ENCODE data around the gene SLC17A9.
"Not testable (repeated sequence)": the region's sequence is repeated elsewhere in the genome, so short reads cannot be mapped to it uniquely, and the experiment has no call there.

SLC17A9 gene

DNA sequence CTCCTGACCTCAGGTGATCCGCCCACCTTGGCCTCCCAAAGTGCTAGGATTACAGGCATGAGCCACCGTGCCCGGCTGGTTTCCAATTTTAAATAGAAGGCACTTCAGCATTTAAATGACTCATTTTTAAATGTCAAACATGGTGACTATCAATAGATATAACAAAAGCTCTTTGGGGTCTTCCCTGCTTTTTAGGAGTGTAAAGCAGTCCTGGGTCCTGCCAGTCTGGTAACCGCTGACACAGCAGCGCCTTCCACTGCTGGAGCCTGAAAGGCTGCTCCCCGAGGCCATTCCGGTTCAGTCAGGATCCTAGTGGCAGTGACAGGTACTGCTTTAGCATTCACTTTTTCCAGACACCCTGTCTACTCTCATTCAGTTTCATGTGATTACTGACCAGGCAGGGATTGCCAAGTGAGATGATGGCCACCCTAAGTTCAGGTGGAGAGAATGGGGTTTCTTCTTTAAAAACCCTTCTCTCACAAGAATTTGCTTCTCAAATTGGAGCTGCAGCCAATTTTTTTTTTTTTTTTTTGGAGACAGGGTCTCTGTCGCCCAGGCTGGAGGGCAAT, 31.3 kb upstream of the SLC17A9 start:
- peak; percentile 1 for DNase-seq

DNA sequence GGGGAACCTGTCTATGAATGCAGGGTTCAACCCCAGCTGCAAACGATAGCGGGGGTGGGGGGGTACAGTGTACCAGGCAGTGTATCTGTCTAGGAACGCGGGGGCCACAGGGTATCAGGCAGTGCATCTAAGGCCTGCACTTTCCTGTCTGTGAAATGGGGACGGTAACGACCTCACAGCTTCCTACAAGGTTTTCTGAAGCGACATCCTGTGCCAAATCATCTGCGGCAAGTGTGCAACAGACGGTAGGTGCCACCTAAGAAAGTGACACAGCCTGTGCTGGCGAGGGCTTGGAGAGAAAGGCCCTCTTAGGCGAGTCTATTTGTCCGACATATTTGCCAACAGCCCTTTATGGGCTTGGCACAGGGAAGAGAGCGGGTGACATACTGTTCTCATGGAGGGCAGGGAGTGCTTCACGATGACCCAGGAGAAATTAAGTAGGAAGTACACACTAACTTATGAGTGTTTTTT, 30.0 kb upstream of the SLC17A9 start:
- DNase-seq, result no peak

DNA sequence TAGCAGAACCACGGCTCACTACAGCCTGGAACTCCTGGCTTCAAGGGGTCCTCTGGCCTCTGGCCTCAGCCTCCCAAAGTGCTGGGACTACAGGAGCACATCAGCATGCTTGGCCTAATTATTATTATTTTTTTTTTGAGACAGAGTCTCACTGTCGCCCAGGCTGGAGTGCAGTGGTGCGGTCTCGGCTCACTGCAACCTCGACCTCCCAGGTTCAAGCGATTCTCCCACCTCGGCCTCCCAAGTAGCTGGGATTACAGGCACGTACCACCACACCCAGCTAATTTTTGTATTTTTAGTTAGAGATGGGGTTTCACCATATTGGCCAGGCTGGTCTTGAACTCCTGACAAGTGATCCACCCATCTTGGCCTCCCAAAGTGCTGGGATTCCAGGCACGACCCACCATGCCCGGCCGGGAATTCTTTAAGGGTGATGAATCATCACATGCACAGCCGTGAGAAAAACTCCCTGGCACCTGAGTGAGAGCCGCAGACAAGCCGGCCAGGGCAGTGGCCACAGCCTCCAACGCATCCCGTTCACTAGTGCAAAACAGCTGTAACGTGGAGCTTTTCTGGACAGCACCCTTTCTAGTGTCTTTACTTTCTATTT, 29.3 kb upstream of the SLC17A9 start:
- DNase-seq, result not testable (repeated sequence)

DNA sequence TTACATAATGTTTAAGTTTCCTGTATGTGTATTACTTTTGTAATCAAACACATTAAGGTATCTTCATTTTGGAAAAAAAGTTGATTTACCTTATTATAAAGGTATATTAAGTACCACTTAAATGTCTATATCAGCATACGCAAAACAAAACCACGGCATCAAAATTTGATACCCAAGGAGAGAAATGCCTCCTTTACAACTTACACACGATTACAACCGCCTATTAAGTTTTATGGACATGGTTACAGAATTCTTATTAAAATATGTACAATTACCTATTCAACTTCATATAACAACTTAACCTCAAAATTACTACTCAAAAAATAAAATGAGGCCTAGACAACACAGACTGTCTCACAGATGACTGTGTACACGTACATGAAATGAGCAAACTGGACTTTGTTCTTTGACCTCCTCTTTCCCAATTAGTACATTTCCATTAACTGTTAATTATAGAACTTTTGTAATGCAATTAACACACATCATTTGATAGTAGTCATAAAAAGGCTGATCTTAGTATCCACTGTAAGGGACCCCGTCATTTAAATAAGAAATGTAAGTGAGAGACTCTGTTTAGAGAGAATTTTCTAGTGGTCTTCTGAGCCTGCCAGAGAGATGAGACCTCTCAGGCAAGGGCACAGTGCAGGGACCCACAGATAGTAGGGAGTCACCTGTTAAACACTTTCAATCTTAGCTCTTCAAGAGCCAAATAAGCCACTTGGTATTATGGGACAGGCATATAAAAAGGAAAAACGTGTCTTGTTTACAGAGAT, 28.7 kb upstream of the SLC17A9 start:
- no peak for DNase-seq

DNA sequence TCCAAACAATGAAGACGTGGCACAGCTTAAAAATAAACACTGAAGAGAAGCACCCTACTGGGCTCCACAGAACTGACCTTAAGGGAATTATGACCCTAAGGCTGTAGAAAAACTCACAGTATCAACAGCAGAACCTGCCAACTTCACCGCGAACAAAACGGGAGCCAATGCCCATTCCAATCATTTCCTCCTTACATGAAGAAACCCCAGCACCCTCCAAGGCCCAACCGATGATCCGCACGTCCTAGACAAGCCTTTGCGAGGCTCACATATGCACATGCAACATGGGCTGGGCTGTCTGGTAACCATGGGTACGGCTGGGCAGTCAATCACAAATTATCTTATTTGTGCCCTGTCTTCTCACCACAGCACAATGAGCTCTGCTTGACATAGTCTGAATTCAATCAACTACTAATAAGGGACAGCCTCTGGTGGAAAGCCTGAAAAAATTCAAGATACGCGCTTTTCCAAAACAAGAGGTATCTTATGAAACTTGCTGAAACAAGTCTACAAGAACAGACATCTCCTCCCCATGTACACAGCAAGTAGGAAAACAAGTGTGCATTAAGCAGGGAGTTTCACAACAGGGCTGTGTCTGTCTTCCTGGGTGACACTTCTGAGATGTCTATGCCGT, 27.9 kb upstream of the SLC17A9 start:
- no peak for DNase-seq

DNA sequence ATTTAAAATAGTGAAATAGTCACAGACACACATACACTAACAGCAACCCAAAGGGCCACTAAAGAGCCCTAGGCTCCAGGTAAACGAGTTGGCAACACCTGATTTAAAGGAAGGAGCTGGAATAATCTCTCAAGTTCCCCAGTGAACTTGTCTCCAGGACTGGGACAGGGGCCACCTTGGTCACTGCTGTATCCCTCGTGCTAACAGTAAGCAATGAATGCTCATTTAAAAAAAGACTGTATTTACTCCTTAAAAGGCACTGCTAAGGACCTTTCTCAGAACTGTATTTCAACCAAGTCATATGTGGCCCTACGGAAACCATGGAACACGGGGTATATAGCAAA, 27.5 kb upstream of the SLC17A9 start:
- DNase-seq, result no peak

DNA sequence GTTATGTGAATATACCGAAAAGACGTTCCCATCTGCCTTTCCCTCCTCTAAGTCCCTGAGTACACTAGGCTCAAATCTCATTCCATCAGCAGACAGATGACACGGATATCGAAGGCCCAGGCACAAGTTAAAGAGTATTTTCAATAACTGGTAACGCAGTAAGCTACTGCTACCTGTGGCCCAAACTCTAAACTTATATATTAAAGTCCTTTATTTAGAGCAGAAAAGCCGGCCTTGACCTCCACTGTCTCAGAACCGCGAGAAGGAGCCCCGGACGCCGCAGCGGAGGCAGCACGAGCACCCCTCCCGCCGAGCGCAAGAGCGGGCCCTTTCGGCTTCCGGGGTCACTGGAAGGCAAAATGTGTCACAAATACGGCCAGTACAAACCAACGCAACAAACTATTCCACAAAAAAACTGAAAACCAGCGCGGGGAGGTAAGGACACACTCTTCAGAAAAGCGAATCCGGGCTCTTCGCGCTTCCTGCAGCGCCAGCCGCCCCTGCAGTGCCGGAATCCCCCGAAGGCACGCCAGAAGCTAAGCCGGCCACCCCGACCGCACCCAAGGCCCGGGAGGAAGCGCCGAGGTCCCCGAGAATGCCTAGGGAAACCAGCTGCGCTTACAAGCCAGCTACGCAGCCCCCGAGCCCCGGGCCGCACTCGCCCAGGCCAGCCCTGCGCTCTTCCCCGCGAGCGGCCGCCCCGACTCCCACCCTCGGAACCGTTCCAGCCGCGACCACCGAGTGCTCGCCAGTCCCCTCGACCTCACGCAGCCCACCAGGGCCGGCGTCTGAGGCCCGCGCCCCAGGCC, 26.9 kb upstream of the SLC17A9 start:
- peak; percentile 9 for DNase-seq

DNA sequence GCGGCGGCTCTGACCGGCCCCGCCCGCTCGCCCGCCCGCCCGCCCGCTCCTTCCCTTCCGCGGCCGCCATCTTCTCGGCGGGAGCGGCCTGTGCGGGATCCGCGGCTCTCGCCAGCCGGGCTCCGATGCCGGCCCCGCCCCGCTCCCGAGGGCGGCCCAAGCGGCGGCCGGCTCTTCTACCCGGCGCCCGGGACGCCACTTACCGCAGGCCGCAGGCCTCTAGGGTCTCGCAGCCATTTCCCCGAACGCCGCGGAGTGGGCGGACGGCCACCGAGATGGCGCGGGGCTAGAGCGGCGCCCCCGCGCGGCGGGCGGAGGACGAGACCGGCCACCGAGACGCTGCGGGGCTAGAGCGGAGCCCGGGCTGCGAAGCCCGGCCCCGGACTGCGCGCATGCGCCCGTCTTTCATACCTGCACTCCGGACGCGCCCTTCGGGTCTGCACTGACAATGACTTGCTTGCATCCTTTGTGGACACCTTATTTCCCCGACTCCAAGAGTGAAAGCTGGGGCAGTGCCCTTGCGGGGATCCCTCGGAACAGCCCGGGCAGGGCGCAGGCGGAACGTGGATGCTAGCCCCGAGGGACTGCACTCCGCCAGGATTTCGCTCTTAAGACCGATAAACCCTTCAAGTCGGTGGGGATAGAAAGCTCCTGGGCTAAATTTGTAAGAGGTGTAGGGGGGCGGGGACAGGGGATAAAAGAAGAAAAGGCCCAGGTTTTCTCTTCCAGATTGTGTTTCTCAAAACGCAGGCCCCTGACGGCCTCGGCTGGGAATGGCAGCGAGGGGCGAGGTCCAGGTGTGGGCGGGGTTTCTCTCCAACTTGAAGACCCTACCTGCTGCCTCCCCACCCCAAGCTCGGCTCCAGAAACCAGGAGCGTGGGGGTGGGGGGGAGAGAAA, 26.0 kb upstream of the SLC17A9 start, which contains the start of gene DIDO1:
Gene DIDO1, minus strand, starts transcription at position 277 of the 899 bp plus-strand sequence.
- DNase-seq, result peak; percentile 89

DNA sequence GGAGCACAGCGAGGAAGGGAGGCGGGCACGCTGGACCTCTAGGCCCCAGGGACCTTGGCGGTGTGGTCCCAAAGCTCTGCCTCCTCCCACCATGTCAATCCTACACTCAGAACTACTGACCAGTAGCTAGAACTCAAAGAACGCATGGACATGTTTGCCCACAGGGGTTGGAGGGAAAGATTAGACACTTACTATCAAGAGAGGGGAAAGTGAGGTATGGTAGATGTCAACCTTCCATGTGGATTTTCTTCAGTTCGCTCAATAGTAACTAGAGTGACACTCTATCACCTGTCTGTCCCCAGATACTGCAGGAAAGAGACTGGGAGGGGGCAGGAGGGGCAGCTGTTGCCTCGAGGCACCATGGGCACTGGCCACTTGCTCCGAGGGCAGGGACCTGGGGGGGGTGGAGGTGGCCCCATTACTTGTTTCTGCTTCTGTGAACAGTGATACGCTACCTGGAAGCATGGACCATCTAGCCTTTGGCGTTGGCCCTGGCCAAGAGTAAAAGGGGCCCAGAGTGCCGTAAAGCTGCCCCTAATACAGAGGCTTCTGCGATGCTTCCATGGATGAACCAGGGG, 25.3 kb upstream of the SLC17A9 start:
- no peak for DNase-seq

DNA sequence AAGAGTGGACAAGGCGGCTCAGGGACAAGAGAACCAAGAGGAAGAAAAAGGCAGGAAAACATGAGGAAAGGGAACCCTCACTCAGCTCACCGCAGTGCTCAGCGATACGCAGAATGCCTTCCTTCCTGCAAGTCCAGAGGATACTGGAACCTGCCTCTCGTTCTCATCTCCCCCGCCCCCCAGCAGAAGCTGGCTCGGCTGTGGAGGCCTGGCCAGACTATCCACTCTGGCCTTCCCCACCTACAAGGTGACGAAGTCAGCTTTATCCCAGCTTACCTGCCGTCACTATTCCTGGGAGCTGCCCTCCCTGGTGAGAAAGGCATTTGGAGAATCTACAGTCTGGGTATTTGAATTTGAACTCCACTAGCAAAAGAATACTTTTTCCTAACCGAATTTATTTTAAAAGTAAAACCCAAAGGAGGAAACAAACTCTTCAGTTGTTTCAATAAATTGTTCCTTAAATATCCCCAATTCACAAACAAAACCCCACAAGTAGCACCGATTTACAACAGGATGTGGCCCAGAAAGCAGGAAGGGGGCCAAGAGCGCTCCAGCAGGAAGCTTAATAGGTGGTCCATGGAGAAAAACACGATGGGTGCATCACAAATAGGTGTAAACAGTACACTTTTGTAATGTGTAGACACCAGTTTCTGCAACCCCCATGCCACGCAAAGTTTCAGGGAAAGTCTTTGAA, 24.1 kb upstream of the SLC17A9 start:
- no peak for DNase-seq

DNA sequence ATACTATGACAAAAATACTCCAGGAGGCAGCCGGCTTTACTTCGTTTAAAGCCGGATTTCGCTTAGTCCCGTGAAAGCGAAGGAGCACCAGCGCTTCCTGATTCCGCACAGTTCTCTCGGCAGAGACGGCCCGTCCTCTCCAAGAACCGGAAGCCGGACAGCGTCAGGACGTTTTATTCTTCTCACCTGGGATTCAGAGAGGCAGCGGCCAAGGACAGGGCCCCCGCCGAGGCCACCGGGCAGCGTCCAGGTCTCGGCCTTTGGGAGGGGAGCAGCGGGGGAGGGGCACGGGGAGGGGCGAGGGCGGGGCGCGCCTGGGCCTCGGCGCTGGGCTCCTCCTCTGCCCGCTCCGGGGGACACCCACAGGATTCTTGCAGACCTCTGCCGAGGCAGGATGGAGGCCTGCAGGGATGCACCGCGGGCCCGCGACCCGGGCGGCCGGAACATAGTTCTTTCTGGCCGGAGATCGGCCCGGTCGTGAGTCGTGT, 23.4 kb upstream of the SLC17A9 start:
- no peak for DNase-seq

DNA sequence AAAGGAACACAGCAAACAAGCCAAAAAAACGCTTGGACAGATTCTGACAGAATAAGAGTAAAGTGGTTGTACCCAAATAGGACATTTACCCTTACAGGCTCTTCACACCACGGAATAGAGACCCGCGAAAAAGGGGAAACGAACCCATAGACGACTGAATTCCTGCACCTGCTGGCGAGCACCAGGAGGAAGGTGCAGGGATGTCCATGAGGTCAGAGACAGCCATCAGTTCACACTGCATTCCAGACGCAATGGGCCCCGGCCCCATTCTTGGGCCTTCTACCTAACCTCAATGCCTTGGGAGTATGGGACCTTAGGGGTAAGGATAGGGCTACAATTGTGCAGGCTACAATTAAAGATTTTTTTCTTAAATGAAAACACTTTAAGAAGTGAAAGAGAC, 21.0 kb upstream of the SLC17A9 start:
- DNase-seq, result no peak

DNA sequence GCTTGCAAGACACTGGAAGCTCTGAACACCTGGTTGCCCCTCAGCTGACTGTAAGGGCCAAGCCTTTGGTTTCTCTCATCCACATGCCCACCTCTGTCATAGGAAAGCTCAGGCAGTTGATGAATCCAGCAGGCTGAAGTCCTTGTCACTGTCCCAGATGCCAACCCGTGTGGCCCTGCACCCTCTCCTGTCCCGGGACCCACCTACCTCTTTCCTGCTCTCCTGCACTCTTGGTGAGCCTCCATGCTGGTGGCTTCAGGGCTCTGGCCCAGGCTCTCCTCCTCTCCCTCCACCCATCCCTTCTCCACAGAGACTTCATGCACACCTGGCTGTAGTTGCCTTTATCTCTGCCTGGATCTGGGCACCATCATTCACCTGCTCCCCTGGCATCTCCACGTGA, 18.5 kb upstream of the SLC17A9 start:
- DNase-seq, result no peak

DNA sequence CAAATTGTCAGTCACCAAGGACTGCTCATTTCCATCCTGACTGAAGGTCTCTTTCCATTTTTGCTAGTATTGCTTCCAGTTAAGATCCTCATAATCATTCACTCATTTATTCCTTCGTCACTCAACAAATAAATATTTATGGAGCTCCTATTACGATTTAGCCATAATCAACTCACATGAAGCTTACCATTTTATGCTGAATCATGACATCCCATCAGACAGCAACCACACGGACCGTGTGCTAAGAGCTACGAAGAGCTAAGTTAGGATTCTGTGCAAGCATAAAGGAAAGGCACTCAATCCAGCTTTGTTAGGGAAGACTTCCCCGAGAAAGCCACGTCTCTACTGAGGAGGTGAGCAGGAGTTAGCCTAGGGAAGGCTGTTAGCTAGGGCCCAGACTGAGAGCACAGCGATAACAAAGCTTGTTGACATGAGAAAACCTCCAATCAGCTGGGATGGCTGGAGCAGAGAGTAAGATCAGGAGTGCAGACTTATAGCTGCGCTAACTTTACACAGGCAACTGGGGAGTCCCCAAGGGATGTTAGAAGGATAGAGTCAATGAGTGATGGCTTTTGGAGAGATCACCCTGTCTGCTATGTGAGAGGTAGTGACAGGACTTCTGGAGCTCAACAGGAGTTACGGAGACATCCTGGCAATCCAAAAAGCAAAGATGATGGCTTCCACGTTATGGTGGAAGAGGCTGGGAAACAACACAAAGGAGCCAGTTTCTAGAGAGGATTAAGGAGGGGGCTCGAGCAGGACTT, 17.1 kb upstream of the SLC17A9 start:
- no peak for DNase-seq

DNA sequence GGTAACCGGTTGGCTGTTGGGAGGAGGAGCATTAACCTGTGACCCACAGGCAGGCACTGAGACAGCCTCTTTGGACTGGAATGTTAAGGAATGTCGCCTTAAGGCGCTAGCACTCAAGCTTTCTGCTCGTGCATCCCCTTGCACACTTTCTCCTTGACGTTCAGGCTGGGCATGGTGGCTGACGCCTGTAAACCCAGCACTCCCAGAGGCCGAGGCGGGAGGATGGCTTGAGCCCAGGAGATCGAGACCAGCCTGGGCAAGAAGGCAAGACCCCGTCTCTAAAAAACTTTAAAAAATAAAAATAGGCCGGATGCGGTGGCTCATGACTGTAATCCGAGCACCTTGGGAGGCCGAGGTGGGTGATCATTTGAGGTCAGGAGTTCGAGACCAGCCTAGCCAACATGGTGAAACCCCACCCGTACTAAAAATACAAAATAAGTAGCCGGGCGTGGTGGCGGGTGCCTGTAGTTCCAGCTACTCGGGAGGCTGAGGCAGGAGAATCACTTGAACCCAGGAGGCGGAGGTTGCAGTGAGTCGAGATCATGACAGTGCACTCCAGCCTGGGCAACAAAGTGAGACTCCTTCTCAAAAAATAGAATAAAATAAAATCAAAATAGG, 16.4 kb upstream of the SLC17A9 start:
- no peak for DNase-seq

DNA sequence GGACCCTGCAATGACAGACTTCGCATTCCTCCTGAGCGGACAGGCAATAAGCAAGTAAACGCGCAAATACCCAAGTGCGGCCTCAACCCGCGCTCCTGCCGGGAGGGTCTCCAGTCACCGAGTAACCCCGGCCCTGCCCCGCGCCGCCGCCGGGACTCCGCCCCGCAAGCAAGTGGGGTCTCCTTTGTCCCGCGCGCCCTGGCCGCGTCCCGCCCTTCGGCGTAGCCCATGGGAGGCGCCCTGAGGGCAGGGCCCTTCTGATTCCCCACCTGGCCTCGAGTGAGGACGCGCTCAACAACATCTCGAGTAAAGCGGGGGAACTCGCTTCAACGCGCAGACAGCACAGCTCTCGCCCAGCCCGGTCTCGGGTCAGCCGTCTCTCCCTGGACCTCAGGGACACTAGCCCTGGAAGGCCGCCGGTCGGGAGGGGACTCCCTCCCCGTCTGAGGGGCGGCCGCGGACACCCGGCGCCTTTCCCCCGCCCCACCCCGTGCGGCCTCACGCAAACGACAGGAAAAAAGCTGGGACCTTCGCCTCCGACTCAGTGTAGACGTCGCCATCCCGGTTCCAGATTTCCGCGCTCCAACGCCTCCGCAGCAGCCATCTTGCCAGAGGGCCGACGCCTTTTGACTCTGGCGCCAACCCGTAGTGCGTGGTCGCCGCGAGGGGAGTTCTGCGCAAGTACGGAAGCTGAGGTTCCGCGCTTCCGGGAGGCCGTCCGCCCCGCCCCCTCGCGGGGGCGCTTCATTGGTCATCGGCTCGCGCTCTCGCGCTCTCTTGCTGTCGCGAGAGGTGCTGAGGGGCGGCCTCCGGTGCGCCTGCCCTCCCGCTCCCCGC, 15.0 kb upstream of the SLC17A9 start:
- DNase-seq, result peak; percentile 93

DNA sequence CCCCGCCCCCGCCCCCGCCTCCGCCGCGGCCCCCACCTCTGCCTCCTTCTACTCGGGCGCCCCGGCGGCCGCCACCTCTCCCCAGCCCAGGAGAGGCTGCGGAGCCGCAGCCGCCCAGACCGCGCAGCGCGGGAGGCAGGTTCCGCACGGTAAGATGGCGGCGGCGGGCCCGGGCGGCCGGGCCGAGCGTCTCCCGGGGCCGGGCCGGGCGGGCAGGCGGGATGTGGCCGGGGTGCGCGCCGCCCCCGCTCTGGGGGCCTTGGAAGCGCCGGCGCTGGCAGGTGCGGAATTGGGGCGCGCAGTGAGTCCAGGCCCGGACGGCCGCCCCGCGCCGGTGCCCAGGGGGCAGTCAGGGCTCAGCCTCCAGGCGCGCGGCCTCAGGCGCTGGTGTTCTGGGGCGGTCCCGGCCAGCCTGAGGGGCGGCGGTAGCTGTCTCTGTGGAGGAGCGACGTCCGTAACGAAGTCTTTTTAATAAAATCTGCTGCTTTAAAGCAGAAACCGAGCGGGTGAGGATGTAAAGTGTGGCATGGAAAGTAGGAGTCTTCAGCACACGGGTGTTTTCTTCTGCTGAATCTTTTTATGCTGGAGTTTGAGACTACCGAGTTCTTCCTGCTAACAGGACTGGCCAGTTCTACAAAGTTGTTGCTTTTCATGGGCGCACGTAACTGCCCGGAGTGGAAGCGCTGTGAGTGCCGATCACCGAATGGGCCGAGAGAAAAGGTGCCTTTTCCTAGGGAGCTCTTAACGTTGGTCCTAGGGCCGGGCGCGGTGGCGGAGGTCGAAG, 14.2 kb upstream of the SLC17A9 start, which contains the start of gene GID8:
Gene GID8, plus strand, starts transcription at position 43 of the 784 bp plus-strand sequence. CDS start 3,356 bp downstream, outside the sequence.
- peak; percentile 15 for DNase-seq
